H1 (cell line): ENCODE results near the gene ASAP2. TPM values are rescaled to one million over a fixed set of nuclear protein-coding genes. Genes with fewer than 3 reads are reported as not detected.

Experiments used
- CTCF ChIA-PET: fragments of 300-600 bp; sonication (Branson Sonifier 250); formaldehyde crosslinking; loops from one replicate; lab custom pipeline; 2021; ENCODE audit not compliant: partially characterized antibody; lab: Charles Lee
- POLR2A ChIA-PET: fragments of 300-600 bp; sonication (Branson Sonifier 250); formaldehyde crosslinking; loops from one replicate; lab custom pipeline; 2021; ENCODE audit warnings: inconsistent platforms; ENCODE audit not compliant: partially characterized antibody; lab: Charles Lee
- DNase-seq, 2 experiments: peaks; one replicate each; pipeline versions ENCODE4 v3.0.0 to v3.0.0-alpha.2; 2010 to 2022; ENCODE audit warnings: low spot score in 2 of 2, low read depth in 1 of 2, mixed read lengths in 1 of 2
- FAIRE-seq: peaks from 2 replicates; lab custom pipeline; 2011; peaks lifted over from hg19 to GRCh38; lab: Jason Lieb, UNC
- H2AFZ ChIP-seq: 2 replicates; pipeline ENCODE4 v1.8.1; 2012; ENCODE audit warnings: low read length, inconsistent platforms
- H2AK5ac ChIP-seq: 2 replicates; pipeline ENCODE4 v1.6.1; 2013; ENCODE audit warnings: low read depth, low read length
- H2BK120ac ChIP-seq: replicated peaks from 2 replicates; pipeline ENCODE3; 2013; ENCODE audit warnings: low read depth, low read length, inconsistent platforms
- H2BK12ac ChIP-seq: 2 replicates; pipeline ENCODE4 v1.6.1; 2013; ENCODE audit warnings: low read depth, low read length
- H2BK15ac ChIP-seq: 2 replicates; pipeline ENCODE4 v1.6.1; 2013; ENCODE audit warnings: low read length
- H2BK20ac ChIP-seq: 2 replicates; pipeline ENCODE4 v1.6.1; 2013; ENCODE audit warnings: low read length
- H2BK5ac ChIP-seq: 2 replicates; pipeline ENCODE4 v1.6.1; 2013; ENCODE audit warnings: low read depth, low read length
- H3K14ac ChIP-seq: 2 replicates; pipeline ENCODE4 v1.6.1; 2013; ENCODE audit warnings: inconsistent platforms; ENCODE audit not compliant: insufficient read length
- H3K18ac ChIP-seq: 2 replicates; pipeline ENCODE4 v1.6.1; 2013; ENCODE audit warnings: low read length; ENCODE audit errors: extremely low read depth
- H3K23ac ChIP-seq: 2 replicates; pipeline ENCODE4 v1.6.1; 2013; ENCODE audit warnings: inconsistent platforms; ENCODE audit not compliant: insufficient read length
- H3K23me2 ChIP-seq: 2 replicates; pipeline ENCODE4 v1.6.1; 2013; ENCODE audit warnings: low read depth, low read length
- H3K27ac ChIP-seq: 2 replicates; pipeline ENCODE4 v1.6.1; 2011; ENCODE audit warnings: low read depth, low read length, inconsistent platforms
- H3K27me3 ChIP-seq, 4 experiments: replicated peaks in 1 of 4; 1 replicate in 1 of 4; 2 replicates in 3 of 4; pipeline versions ENCODE4 v1.6.1 to v1.8.1; 2011 to 2013; ENCODE audit warnings: low read length in 3 of 4, mild to moderate bottlenecking in 3 of 4, inconsistent platforms in 2 of 4, mixed read lengths in 2 of 4, moderate library complexity in 1 of 4; ENCODE audit not compliant: control insufficient read depth in 3 of 4, insufficient read depth in 3 of 4; ENCODE audit errors: extremely low read depth in 1 of 4
- H3K36me3 ChIP-seq, 4 experiments: 2 replicates each; pipeline versions ENCODE4 v1.6.1 to v1.8.1; 2011 to 2013; ENCODE audit warnings: mild to moderate bottlenecking in 4 of 4, low read length in 3 of 4, moderate library complexity in 2 of 4, control low read depth in 1 of 4, inconsistent platforms in 1 of 4; ENCODE audit not compliant: insufficient read depth in 4 of 4, control insufficient read depth in 2 of 4
- H3K4ac ChIP-seq: replicated peaks from 2 replicates; pipeline ENCODE3; 2013; ENCODE audit warnings: low read length, low read depth, mixed read lengths, inconsistent platforms; ENCODE audit not compliant: insufficient read length
- H3K4me1 ChIP-seq, 4 experiments: replicated peaks in 1 of 4; 1 replicate in 1 of 4; 2 replicates in 3 of 4; pipeline versions ENCODE4 v1.6.1 to v1.8.1; 2011 to 2013; ENCODE audit warnings: low read length in 3 of 4, inconsistent platforms in 2 of 4, mixed read lengths in 1 of 4; ENCODE audit not compliant: insufficient read depth in 4 of 4, control insufficient read depth in 3 of 4
- H3K4me2 ChIP-seq, 2 experiments: 2 replicates each; pipeline versions ENCODE4 v1.6.1 to v1.8.1; 2011 to 2013; ENCODE audit warnings: low read depth in 2 of 2, low read length in 2 of 2, control low read depth in 1 of 2, inconsistent platforms in 1 of 2, mild to moderate bottlenecking in 1 of 2; ENCODE audit not compliant: insufficient read depth in 1 of 2
- H3K4me3 ChIP-seq, 4 experiments: fragments of 200-600, 300-600 bp in 1 of 4; sonication (generic), shearing (Covaris generic), sonication (Bioruptor Twin) in 1 of 4; 2 replicates each; pipeline versions ENCODE4 v1.5.1 to v1.8.1; 2011 to 2016; ENCODE audit warnings: low read length in 4 of 4, low read depth in 3 of 4, control low read depth in 2 of 4, inconsistent platforms in 2 of 4, mild to moderate bottlenecking in 2 of 4, mixed read lengths in 1 of 4, moderate library complexity in 1 of 4; ENCODE audit not compliant: insufficient read depth in 2 of 4; ENCODE audit errors: extremely low read depth in 1 of 4
- H3K56ac ChIP-seq: replicated peaks from 2 replicates; pipeline ENCODE3; 2013; ENCODE audit warnings: low read depth, mild to moderate bottlenecking, mixed read lengths, low read length, inconsistent platforms; ENCODE audit not compliant: insufficient read length
- H3K79me1 ChIP-seq: 2 replicates; pipeline ENCODE4 v1.6.1; 2013; ENCODE audit warnings: low read depth, low read length, control low read depth
- H3K79me2 ChIP-seq, 2 experiments: 2 replicates each; pipeline versions ENCODE4 v1.6.1 to v1.8.1; 2012 to 2013; ENCODE audit warnings: low read length in 2 of 2, mild to moderate bottlenecking in 2 of 2, inconsistent platforms in 1 of 2; ENCODE audit not compliant: insufficient read depth in 2 of 2, control insufficient read depth in 1 of 2
- H3K9ac ChIP-seq, 4 experiments: replicated peaks in 1 of 4; 1 replicate in 1 of 4; 2 replicates in 3 of 4; pipeline versions ENCODE4 v1.6.1 to v1.8.1; 2011 to 2013; ENCODE audit warnings: low read depth in 3 of 4, low read length in 3 of 4, control low read depth in 2 of 4, mild to moderate bottlenecking in 2 of 4, moderate library complexity in 2 of 4, inconsistent platforms in 1 of 4; ENCODE audit errors: extremely low read depth in 1 of 4
- H3K9me3 ChIP-seq, 2 experiments: 2 replicates each; pipeline versions ENCODE4 v1.6.1 to v1.8.1; 2012 to 2013; ENCODE audit warnings: mild to moderate bottlenecking in 2 of 2, moderate library complexity in 2 of 2, control low read depth in 1 of 2, inconsistent platforms in 1 of 2, low read depth in 1 of 2, low read length in 1 of 2, mixed read lengths in 1 of 2; ENCODE audit not compliant: insufficient read depth in 2 of 2
- H4K20me1 ChIP-seq, 2 experiments: replicated peaks in 1 of 2; 2 replicates each; pipeline versions ENCODE3 to v1.8.1; 2011 to 2013; ENCODE audit warnings: inconsistent platforms in 2 of 2, low read length in 2 of 2, mild to moderate bottlenecking in 1 of 2; ENCODE audit not compliant: insufficient read depth in 2 of 2, control insufficient read depth in 1 of 2
- H4K5ac ChIP-seq: 2 replicates; pipeline ENCODE4 v1.6.1; 2013; ENCODE audit warnings: low read length, low read depth, mixed read lengths, inconsistent platforms; ENCODE audit not compliant: insufficient read length
- H4K8ac ChIP-seq: 2 replicates; pipeline ENCODE4 v1.8.0; 2013; ENCODE audit warnings: mild to moderate bottlenecking, moderate library complexity, low read length, inconsistent platforms; ENCODE audit not compliant: insufficient read depth; ENCODE audit errors: extremely low read depth
- H4K91ac ChIP-seq: replicated peaks from 2 replicates; pipeline ENCODE3; 2013; ENCODE audit warnings: low read length, mixed read lengths, inconsistent platforms; ENCODE audit not compliant: insufficient read length
- ASH2L ChIP-seq: fragments of 200-600, 300-600 bp; sonication (generic); IDR thresholded peaks from one replicate; pipeline ENCODE4 v1.7.1; 2017; ENCODE audit warnings: low read length
- BACH1 ChIP-seq: IDR thresholded peaks from 2 replicates; pipeline ENCODE4 v1.6.1; 2012; ENCODE audit warnings: low read length, improper control_type of control experiment
- CREB1 ChIP-seq: IDR thresholded peaks from 2 replicates; pipeline ENCODE4 v1.6.1; 2012; ENCODE audit warnings: inconsistent platforms
- HDAC6 ChIP-seq: IDR thresholded peaks from one replicate; pipeline ENCODE4 v1.7.1; 2012; ENCODE audit warnings: low read depth, mild to moderate bottlenecking, inconsistent platforms, low read length, moderate library complexity
- KDM1A ChIP-seq: fragments of 200-600, 300-600 bp; sonication (generic); IDR thresholded peaks from 2 replicates; pipeline ENCODE4 v1.7.1; 2016; ENCODE audit warnings: mild to moderate bottlenecking, low read length, borderline replicate concordance
- NRF1 ChIP-seq: IDR thresholded peaks from 2 replicates; pipeline ENCODE4 v1.6.1; 2011; ENCODE audit warnings: mild to moderate bottlenecking, low read depth, low read length, improper control_type of control experiment
- POLR2AphosphoS5 ChIP-seq: IDR thresholded peaks from 2 replicates; pipeline ENCODE4 v1.6.1; 2011; ENCODE audit warnings: low read depth, low read length
- SP1 ChIP-seq: IDR thresholded peaks from 2 replicates; pipeline ENCODE4 v1.6.1; 2011; ENCODE audit warnings: low read depth, low read length
- WGBS, 2 experiments: shearing (Covaris generic) in 1 of 2; methylation state at CpG; one replicate each; pipeline versions ENCODE4 v1.1.6 to v1.1.7; 2013 to 2015; ENCODE audit warnings: low lambda C conversion rate in 2 of 2, mixed read lengths in 2 of 2, inconsistent platforms in 1 of 2, low coverage in 1 of 2, missing lambda C conversion rate in 1 of 2; ENCODE audit not compliant: insufficient replicate concordance in 2 of 2, insufficient coverage in 1 of 2, insufficient read length in 1 of 2; ENCODE audit errors: extremely low coverage in 1 of 2, missing lambda C conversion rate in 1 of 2; 5-methylcytosine and 5-hydroxymethylcytosine counted together
- polyA plus RNA-seq, 7 experiments: library from polyadenylated mRNA; depleted of rRNA in 3 of 7; stranded (reverse) in 5 of 7; unstranded in 2 of 7; fragments of >200 nt in 5 of 7; fragments of 200-250 nt in 2 of 7; gene quantifications; 1 replicate in 5 of 7; 2 replicates in 1 of 7; 4 replicates in 1 of 7; pipeline versions ENCODE4 v1.2.1 to v1.2.3, GENCODE V29; 2011 to 2013; ENCODE audit warnings: missing spikeins in 2 of 7, mixed read lengths in 2 of 7
- total RNA-seq: library from RNA; stranded (reverse); fragmentation: NEBNext Ultra II Directional; extraction: Animal tissue kit (Norgen Biotek cat#: 25700); gene quantifications from 2 replicates; pipeline ENCODE4 v1.2.1, GENCODE V29; 2021

The ASAP2 gene
- total and polyA plus RNA-seq, 2 of the 8 experiments (the other 6 are each of a cell fraction or from before 2014, with no cell fraction given), result 10.2 to 18.7 TPM

DNA sequence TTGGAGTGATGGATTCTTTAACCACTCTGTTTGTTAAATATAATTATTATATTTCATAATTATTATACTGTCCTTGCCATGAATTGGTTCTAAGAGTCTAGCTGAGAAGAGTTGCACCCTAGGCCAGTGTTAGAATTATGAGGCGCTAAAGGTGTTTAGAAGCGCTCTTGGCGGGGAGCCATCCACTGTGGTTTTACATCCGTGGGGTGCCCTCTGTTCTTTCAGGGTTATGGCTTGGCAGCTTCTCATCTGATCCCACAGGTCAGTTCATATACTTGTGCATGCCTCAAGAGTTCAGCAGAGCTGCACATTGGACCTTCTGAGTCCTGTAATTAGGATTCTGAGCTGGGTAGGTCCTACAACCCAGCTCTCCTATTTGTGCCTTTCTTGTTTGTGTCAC, 9.1 kb downstream of the ASAP2 start:
- H4K91ac ChIP-seq, result no peak overlapping the region
- no peak for FAIRE-seq
- no peak for TF ChIP-seq POLR2AphosphoS5
- TF ChIP-seq BACH1, result no peak
- TF ChIP-seq HDAC6, result no peak
- TF ChIP-seq NRF1, result no peak
- TF ChIP-seq ASH2L, result no peak
- TF ChIP-seq KDM1A, result no peak
- TF ChIP-seq SP1, result no peak
- TF ChIP-seq CREB1, result no peak

More for the DNA sequence above, 9.1 kb downstream of the ASAP2 start:
- WGBS, 2 experiments, result 94% methylated on average over 4 of the region's 4 CpGs; no CpG with 5 or more reads in 1 of the 2 experiments
- H3K9ac ChIP-seq, result no peak overlapping the region
- H3K4ac ChIP-seq, result no peak overlapping the region
- H2AFZ ChIP-seq, result no peak overlapping the region
- no peak overlapping the region for H4K8ac ChIP-seq
- peaks cover 0 to 9% (median 4%) of the 10 kb centered on the region in 4 experiments; a peak in 4 of 7 replicates for H3K4me1 ChIP-seq
- ChIA-PET POLR2A (interaction anchor here (0.8 kb wide), 1 partner anchor 12 kb away, joined by 3 read pairs; no protein-coding TSS in a partner anchor), CTCF (interaction anchor here (0.9 to 1.0 kb wide), 3 partner anchors 10 to 77 kb away, joined by 3 to 4 read pairs (median 4); no protein-coding TSS in a partner anchor)
- H2AK5ac ChIP-seq, result no peak overlapping the region
- H2BK15ac ChIP-seq, result no peak overlapping the region
- H3K27ac ChIP-seq, result no peak overlapping the region
- H3K79me2 ChIP-seq, result peaks cover 0 to 54% of the 10 kb centered on the region in 2 experiments; a peak in 3 of 4 replicates
- no peak overlapping the region for H4K5ac ChIP-seq
- peaks cover 0 to 13% (median 10%) of the 10 kb centered on the region in 4 experiments; a peak in 5 of 7 replicates for H3K27me3 ChIP-seq
- no peaks in the 10 kb centered on the region for H3K36me3 ChIP-seq
- peaks cover 32 to 34% of the 10 kb centered on the region in 2 experiments for H4K20me1 ChIP-seq
- no peak overlapping the region for H3K56ac ChIP-seq
- no peak overlapping the region for H3K23ac ChIP-seq
- no peak overlapping the region for H2BK20ac ChIP-seq
- no peak overlapping the region for H3K4me3 ChIP-seq
- no peak overlapping the region for H2BK5ac ChIP-seq
- H3K79me1 ChIP-seq, result peaks cover 15% of the 10 kb centered on the region
- no peak overlapping the region for H3K14ac ChIP-seq
- H3K18ac ChIP-seq, result no peak overlapping the region
- no peak for DNase-seq
- H2BK12ac ChIP-seq, result no peak overlapping the region
- no peak overlapping the region for H2BK120ac ChIP-seq
- H3K23me2 ChIP-seq, result no peaks in the 10 kb centered on the region
- no peak overlapping the region for H3K4me2 ChIP-seq
- H3K9me3 ChIP-seq, result no peaks in the 10 kb centered on the region
